Left renal pelvis (tissue), 4 donors: ENCODE data around the gene ABCC1. TPM values are rescaled to one million over a fixed set of nuclear protein-coding genes. Genes with fewer than 3 reads are reported as not detected.

ENCODE experiments used
- DNase-seq, 4 donors: peaks; one replicate each; pipeline ENCODE4 v3.0.0-alpha.2; 2013; ENCODE audit warnings: low read depth in 4 of 4, low spot score in 3 of 4
- polyA plus RNA-seq, 4 donors: library from polyadenylated mRNA; unstranded; fragments of 120-200 nt; gene quantifications; one replicate each; pipeline ENCODE4 v1.2.1, GENCODE V29; 2013; ENCODE audit not compliant: insufficient read length in 4 of 4

The ABCC1 gene
- polyA plus RNA-seq, 4 donors, result 18.3 to 30.2 (median 23.1) TPM

DNA sequence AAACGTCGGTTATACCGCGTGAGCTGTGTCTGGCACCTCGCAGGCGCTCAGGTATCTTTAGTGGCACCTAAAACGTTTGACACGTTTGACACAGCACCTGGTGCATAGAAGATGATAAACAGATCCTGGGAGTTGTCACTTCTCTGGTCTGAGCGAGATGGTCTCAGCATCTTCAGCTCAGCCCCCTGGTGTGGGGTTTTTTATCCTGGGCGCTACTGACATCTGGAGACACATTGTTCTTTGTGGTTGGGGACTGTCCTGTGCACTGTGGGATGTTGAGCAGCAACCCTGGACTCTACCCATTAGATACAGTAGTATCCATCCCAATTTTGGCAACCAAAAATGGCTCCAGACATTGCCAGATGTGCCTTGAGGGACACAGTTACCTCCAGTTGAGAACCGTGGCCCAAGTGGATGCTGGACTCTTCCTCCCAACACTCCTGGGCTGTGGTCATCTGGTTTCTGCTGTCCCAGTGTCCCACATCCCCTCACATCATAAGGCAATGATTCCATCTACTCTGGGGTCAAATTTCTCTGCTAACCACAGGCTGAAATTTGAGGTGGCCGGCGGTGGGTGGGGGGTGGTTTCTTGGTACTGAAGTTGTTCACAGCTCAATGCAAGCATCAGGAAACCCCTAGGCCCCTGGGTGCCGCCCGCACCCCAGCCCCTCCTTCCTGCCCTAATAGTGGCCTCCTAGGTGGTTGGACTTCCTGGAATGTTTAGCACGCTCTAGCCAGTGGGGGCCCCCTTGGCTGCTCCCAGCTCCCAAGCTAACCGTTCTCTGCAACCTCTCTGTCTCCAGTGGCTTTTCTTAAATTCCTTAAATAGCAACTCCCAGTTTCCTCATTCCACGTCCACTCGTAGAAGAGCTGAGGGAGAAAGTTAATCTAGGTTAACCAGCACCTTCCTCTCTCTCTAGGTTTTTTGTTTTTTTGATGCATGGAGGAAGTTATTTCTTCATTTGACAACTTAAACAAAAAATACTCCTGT is 124.8 kb downstream of the ABCC1 start:
- DNase-seq, result no peak

DNA sequence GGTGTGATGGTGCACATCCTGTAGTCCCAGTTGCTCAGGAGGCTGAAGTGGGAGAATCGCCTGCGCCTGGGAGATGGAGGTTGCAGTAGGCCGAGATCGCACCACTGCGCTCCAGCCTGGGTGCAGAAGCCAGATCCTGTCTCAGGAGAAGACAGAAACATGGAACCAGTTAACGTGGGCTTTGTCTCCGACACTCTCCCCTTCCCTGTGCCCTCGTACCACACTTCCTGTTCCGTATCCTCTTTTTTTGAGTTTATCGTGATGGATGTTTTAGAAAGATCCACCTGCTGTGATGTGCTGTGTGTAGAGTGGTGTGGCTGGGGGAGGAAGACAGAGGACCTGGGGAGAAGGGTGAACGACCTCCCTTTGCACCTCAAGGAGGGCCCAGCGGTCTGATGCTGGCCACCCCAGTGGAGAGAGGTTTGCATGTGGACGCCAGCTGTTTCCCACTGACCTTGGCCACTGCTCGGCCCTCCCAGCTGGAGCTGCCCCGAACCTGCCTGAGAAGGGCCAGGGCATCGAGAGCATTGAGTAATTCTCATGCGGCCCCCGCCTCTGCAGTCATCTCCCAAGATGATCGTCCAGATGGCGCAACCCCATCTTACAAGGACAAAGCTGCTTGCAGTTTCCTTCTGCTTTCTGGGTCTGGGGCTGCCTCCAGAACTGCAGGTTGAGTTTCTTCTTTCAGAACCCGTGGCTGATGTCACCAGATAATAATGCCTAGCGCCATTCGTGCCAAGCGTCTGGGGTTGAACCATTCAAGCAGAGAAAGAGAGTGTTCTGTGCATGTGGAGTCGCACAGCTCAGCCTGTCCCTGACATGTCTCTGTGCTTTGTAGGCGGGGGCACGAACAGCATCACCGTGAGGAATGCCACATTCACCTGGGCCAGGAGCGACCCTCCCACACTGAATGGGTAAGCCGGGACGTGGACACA is 126.3 kb downstream of the ABCC1 start:
- no peak for DNase-seq

DNA sequence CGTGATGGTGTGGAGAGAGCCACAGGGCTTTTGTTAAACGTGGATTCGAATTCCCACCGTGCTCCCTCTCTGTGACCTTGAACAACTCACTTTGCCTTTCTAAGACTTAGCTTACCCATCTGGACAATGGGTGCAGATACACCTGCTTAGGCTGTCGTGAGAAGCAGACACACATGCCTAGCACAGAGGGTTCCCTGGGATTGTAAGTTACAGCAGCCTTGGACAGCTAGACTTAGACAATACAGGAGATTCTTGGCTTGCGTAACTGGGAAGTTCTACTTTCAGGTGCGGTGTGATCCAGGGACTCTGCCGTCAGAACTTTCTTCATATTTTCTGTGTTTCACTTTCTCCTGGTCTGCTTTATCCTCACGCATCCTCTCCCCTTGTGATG is 127.0 kb downstream of the ABCC1 start:
- no peak for DNase-seq

DNA sequence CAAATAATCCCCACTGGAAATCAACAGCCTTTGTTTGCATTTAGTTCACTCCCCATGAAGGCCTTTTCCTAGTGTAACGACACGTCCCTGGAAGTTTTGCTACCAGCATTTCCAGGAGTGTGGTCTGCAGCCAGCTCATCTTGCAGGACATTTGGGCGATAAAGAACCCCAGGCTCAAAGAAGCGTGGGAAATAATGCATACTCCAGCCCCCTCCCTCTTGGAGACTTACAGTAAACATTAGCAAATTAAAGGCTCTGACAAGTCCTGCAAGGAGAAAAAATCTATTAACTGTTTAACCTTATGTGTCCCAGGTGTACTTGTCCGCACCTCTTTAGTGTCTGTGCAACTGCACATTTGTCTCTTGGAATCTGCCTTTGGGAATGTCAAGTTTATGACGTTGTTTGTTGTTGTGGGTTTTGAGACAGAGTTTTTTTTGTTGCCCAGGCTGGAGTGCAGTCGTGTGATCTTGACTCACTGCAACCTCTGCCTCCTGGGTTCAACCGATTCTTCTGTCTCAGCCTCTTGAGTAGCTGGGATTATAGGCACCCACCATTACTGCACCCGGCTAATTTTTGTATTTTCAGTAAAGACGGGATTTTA is 131.1 kb downstream of the ABCC1 start:
- DNase-seq, result no peak

DNA sequence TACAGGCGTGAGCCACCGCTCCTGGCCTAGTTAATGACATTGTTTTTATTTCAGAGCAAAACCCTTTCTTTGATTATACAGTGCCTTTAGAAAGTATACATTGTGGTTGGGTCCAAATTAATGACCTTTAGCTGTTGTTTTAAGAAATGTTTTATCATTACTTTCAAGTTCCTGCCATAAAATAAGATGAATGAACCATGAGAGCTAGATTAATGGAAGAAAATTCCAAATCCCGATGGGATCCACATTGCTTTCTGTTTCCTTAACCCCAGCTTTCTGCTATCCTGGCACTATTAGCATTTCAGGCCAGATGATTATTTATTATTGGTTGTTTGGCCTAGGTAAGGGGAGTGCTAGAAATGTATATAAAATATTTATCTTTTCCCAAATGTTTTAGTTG is 131.7 kb downstream of the ABCC1 start:
- DNase-seq, result no peak

DNA sequence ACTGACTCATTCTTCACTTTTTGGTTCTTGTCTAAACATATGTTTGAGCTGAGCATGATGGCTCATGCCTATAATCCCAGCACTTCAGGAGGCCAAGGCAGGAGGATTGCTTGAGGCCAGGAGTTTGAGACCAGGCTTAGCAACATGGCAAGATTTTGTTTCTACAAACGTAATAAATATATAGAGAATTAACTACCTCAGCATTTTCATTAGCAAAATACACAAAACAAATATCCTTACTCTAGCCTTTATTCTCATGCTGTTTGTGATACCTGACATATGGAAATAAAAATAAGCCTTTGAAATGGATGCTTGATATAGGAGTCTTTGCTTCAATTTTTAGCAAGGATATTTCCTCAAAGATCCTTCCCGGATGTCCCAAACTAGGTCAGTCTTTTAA is 132.8 kb downstream of the ABCC1 start:
- no peak for DNase-seq

DNA sequence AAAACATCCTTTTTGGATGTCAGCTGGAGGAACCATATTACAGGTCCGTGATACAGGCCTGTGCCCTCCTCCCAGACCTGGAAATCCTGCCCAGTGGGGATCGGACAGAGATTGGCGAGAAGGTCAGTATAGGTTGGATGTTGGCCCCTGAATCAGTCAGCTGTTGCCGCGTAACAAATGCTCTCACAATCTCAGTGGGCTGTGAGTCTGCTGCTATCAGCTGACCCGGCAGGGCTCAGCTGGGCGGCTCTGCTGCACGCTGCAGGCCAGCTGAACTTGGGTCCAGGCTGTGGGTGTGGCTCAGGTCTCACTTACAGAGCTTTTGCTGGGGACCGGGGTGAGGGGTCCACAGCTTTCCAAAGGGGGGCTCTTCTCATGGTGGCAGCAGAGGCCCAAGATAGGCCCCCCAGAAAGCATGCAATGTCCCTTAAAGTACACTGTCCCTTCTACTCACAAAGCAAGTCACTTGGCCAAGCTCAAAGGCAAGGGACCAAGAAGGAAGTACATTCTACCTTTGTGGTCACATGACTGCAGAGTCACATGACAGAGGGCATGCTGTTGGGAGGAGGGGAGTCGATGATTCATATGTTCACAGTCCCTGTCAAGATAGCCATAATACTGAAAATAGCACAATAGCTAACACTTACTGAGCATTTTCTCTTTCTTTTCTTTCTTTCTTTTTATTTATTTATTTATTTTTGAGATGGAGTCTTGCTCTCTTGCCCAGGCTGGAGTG is 134.2 kb downstream of the ABCC1 start:
- no peak for DNase-seq

DNA sequence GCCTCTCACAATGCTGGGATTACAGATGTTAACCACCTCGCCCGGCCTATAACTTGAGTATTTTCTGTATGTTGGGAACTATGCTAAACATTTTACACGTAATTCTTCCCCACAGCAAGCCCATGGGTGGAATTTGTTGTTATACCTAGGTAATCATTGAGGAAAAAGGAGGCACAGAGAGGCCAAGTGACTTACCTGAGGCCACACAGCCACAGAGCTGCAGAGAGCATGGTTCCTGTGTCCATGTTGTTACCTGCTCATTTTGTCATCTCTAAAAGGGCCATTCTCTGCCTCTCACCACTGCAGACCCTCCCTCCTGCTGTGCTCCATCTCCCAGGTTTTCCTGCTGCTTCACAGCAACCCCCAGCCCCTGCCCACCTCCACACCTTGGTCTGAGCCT is 135.5 kb downstream of the ABCC1 start:
- DNase-seq, result no peak

DNA sequence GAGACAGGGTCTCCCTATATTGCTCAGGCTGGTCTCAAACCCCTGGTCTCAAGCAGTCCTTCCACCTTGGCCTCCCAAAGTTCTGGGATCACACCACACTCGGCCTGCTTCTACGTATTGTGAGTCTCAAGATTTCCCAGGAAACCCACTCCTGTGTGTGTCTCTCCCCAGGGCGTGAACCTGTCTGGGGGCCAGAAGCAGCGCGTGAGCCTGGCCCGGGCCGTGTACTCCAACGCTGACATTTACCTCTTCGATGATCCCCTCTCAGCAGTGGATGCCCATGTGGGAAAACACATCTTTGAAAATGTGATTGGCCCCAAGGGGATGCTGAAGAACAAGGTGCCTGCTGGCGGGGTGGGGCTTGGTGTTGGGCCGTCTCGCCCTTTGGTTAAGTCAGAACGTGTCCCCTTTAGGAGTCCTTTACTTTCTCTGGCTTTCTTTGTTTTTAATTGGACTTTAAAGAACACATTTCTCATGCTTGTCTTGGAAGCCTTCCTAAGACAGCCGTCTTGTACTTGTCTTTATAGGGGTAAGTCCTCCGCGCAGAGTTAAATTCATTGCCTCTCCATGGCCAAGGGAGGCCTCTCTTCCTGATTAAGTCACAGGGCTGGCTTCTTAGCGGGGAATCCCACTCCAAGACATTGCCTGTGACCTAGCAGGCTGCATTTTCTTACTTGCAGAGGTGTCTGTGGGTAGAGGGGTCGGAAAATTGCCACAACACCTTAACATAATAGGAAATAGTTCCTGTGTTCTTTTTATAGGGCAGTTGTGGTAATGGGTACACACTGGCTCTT is 137.4 kb downstream of the ABCC1 start:
- no peak for DNase-seq

DNA sequence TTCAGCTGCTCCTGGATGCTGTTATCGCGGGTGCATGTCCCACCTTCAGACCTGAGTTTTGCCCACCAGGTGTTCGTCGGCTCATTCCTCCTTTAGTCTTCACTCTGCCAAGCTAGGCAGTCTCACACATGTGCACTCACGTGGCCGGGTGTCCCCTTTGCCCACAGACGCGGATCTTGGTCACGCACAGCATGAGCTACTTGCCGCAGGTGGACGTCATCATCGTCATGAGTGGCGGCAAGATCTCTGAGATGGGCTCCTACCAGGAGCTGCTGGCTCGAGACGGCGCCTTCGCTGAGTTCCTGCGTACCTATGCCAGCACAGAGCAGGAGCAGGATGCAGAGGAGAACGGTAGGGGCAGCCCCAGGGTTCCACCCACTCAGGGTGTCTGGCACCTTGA is 140.8 kb downstream of the ABCC1 start:
- no peak for DNase-seq

DNA sequence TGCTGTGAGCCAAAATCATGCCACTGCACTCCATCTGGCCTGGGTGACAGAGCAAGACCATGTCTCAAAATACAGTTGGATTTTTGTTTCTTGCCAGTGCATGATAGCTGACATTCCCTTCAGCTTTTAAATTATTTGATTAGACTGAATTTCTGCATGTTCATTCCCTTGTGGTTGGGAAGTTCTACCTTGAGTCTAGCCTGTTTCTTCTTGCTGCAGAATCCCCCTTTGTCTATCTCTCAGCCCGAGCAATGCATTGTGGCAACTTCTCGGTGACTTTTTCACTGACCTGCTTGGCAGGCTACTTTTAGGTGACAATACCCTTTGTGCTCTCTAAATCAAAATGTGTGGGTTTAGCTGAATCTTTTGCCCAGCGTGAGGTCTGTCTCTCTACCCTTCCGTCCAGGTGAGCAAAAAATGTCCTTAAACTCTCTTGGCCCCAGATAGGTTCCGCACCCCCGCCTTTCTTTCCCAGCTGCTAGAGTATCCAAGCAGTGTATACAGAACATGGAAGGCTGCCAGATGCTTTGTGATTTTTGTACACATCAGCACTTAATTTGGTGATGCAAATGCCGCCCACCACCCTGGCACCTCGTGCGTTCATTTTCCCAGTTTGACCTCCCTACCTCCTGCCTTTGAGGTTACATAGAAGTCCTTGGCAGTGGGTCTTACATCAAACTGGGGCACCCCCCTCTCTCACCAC is 143.7 kb downstream of the ABCC1 start:
- DNase-seq, result no peak

DNA sequence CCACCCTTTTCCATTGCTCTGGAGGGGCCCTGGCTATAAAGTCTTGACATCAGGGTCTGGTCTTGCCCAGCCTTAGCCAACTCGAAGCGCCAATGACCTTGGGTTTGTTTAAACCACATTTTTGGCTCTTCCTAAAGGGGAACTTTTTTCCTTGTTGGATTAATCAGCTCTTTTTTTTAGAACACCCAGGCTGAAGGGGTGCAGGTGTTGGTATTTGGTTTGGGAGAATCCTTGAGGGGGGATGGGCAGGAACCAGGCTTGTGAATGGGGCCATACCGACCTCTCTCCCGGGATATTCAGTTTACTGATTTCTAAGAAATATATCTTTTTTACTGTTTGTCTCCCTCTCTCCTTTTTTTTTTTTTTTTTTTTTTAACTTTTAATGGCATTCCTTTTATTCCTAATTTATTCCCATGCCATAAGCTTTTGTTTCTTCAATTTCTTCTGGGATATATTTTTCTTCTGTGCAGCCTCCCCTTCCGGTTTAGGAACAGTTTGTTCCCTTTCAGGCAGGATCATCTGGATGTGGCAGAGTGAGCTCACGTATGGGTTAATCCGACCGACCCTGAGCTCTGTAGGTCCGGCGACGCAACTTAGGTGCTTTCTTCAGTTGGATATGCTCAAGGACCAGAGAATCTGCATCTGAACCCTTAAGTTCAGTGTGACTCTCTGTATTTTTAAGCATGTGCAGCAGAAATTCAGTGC is 144.4 kb downstream of the ABCC1 start:
- DNase-seq, result no peak

DNA sequence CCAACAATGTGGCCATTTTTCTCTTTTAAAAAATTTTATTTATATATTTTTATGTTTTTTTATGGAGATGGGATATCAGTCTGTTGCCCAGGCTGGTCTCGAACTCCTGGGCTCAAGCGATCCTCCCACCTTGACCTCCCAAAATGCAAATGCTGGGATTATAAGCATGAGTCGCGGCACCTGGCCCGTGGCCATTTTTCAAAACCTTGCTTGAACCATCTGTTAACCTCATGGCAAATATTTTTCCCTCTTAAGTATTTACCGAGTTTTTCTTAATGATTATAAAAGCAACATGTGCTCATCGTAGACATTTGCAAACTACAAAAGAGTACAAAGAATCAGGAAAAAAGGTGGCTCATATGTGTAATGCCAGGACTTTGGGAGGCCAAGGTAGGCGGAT is 146.2 kb downstream of the ABCC1 start:
- DNase-seq, result no peak

DNA sequence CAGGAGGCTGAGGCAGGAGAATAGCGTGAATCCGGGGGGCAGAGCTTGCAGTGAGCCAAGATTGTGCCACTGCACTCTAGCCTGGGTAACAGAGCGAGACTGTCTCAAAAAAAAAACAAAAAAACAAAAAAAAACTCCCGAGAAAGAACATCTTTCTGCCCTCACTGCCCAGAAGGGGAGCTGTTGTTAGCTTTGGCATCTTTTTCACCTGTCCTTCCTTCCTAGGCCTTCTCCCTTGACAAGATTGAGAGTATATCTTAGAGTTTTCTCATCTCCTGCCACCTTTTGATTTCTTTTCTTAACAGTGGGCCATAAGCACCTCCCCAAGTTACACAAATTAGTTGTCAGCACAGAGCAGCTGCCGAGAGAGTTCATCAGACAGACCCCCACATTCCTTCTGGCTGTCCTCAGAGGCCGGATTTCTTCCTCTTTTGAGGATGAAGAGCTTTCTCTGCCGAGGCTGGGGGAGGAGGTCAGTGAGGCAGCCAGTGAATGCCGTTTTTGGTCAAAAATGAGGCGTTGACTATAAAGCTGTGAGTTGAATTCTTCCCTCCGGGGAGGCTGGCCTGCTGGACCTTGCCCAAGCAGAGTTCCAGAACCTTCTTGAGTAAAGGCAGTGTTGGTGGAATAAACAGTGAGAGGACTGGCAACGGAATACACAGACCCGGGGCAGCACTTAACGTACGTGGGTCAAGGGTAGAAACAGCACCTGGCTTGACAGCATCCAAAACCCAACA is 146.9 kb downstream of the ABCC1 start:
- DNase-seq, result no peak

DNA sequence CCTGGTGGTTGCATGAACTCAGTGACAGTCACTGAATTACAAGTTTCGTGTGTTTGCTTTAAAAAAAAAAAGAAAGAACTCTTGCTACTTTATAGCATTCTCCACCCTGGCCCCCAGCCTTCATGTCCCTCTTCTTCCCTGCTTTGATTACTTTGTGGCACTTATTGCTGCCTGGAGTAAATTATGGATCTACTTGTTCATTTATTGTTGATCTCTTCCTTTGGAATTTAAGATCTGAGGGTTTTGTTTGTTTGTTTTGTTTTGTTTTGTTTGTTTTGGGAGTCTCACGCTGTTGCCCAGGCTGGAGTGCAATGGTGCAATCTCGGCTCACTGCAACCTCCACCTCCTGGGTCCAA is 147.4 kb downstream of the ABCC1 start:
- DNase-seq, result no peak

DNA sequence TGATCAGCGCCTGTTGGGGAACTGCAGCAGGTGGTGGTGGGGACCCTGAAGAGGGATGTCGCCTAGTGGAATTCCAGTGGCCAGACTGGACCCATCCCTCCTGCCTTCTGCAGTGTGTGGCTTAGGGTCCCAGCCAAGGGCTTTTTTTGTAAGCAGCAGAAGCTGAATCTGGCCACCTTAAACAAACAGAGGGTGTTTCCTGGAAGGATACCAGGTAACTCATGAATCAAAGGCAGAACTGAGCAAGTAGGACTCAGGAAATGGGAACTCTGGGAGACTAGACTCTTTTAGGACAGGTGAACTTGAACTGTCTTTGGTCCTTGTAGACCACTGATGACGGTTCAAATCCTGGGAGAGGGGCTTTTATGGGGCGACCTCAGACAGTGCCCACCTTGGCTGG is 149.9 kb downstream of the ABCC1 start:
- DNase-seq, result no peak

DNA sequence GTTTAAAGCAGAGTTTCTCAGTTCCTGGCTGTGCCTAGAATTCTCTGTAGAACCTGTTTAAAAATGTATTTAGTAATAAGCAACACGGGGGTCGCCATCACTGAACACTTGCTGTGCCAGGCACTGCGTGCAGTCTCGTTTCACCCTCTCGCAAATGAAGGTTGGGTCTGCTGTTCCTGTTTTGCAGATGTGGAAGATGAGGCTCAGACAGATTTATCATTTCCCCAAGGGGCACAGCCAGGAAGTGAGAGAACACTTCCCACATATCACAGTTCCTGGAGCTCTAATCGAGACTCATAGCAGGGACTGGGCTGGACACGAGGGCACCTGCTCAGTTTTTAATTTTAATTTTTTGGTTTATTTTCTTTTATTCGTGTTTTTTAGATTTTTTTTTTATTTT is 151.2 kb downstream of the ABCC1 start:
- no peak for DNase-seq

DNA sequence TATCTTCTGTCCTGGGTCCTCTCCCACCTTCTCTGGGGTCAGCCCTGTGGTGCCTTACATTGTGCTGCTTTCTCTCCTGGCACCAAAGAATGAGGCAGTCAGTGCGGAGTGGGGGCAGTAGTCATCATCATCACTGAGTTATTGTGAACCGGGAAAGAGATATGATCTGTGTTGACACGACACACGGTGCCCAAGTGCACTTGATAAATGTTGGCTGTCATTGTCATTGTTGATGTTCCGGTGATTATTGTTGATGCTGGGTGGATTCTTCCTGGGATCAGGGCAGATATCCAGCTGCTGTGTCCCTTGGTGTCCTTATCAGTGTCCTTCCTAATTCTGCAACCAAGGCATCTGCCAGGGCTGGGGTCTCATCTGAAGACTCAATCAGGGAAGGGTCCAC is 152.2 kb downstream of the ABCC1 start:
- no peak for DNase-seq
